Measurements from ENCODE around the gene CRADD. TPM values are rescaled to one million over a fixed set of nuclear protein-coding genes. Genes with fewer than 3 reads are reported as not detected.
"Not testable (repeated sequence)": the region's sequence is repeated elsewhere in the genome, so short reads cannot be mapped to it uniquely, and the experiment has no call there.

The CRADD gene
- total RNA-seq, 1 donor from 2014 or later, result 10.3 TPM

GRCh38 chr12:93753838-93754429, 76.8 kb downstream of the CRADD start:
- no peak for DNase-seq (ENCODE audit: low read depth)
- TF ChIP-seq CTCF (conservative IDR thresholded peaks at IDR 0.05; ENCODE audit: low read depth, low read length), result no peak

DNA sequence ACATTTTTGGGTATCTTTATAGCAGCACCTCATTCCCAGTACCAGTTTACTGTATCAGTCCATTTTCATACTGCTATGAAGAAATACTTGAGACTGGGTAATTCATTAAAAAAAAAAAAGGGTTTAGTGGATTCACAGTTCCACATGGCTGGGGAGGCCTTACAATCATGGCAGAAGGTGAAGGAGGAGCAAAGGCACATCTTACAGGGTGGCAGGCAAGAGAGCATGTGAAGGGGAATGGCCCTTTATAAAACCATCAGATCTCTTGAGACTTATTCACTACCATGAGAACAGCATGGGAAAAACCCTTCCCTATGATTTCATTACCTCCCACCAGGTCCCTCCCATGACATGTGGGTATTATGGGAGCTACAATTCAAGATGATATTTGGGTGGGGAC, 77.7 kb downstream of the CRADD start:
- H3K4me3 ChIP-seq (ENCODE audit: low read depth, low read length); DNase-seq (ENCODE audit: low read depth): not testable (repeated sequence)

More at GRCh38 chr12:93753838-93754429, 76.8 kb downstream of the CRADD start:
- H3K4me3 ChIP-seq (ENCODE audit: low read depth, low read length), result no peak overlapping the region

- no peak for TF ChIP-seq CTCF (conservative IDR thresholded peaks at IDR 0.05; ENCODE audit: low read depth, low read length)
- no peak overlapping the region for H3K4me3 ChIP-seq (ENCODE audit: low read depth, low read length)
- DNase-seq (ENCODE audit: low read depth), result no peak
These were observed 79.1 kb downstream of the CRADD start for GRCh38 chr12:93756288-93756687.

- no peak for DNase-seq (ENCODE audit: low read depth)
- TF ChIP-seq CTCF (conservative IDR thresholded peaks at IDR 0.05; ENCODE audit: low read depth, low read length), result no peak
- H3K4me3 ChIP-seq (ENCODE audit: low read depth, low read length), result no peak overlapping the region
These were observed 80.9 kb downstream of the CRADD start for GRCh38 chr12:93757792-93758694.

GRCh38 chr12:93758801-93759373, 81.7 kb downstream of the CRADD start:
- no peak for TF ChIP-seq CTCF (conservative IDR thresholded peaks at IDR 0.05; ENCODE audit: low read depth, low read length)
- no peak for DNase-seq (ENCODE audit: low read depth)
- H3K4me3 ChIP-seq (ENCODE audit: low read depth, low read length), result no peak overlapping the region

GRCh38 chr12:93759512-93760081, 82.4 kb downstream of the CRADD start:
- TF ChIP-seq CTCF (conservative IDR thresholded peaks at IDR 0.05; ENCODE audit: low read depth, low read length), result no peak

DNA sequence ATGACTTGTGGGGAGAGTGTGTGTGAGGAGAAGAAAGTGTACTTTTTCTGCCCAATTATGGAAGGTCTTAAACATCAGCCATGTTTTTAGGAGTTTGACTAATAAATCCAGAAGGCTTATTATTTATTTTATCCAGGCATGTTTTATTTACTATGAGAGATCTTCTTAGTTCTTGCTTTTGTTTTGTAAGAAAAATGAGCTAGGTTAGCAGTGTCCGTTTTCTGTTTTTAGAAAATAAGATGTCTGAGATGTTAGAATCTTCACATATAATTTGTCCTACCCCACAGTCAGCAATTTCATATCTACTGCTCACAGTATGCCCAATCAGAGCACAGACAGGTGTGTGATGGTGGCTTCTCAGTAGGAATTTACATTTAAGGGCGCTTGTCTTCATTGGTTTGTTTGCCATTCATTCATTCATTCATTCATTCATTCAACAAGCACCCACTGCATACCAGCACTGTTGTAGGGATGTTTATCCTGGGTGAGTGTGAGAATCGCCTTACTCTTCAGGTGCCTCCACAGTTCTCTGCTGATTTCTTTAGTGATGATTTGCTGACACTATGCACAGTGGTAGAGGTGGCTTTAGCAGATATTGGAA, 83.2 kb downstream of the CRADD start:
- no peak for TF ChIP-seq CTCF (conservative IDR thresholded peaks at IDR 0.05; ENCODE audit: low read depth, low read length)
- no peak for DNase-seq (ENCODE audit: low read depth)
- H3K4me3 ChIP-seq (ENCODE audit: low read depth, low read length), result no peak overlapping the region

More at GRCh38 chr12:93759512-93760081, 82.4 kb downstream of the CRADD start:
- H3K4me3 ChIP-seq (ENCODE audit: low read depth, low read length), result no peak overlapping the region
- DNase-seq (ENCODE audit: low read depth), result no peak

All from epithelial cell of proximal tubule (primary cell).